GM18907 (cell line): ENCODE data around the gene AP5Z1.
"Not testable (repeated sequence)": the region's sequence is repeated elsewhere in the genome, so short reads cannot be mapped to it uniquely, and the experiment has no call there.

Source experiments
- ATAC-seq: cut with Tn5 transposase; IDR thresholded peaks from one replicate; pipeline ENCODE4 v1.9.1; 2021; ENCODE audit warnings: mild to moderate bottlenecking, moderate library complexity; ENCODE audit not compliant: unreplicated experiment

The AP5Z1 gene

GRCh38 chr7:4787541-4787940 lies 12.1 kb downstream of the AP5Z1 start:
- ATAC-seq, result no peak

- no peak for ATAC-seq
These were observed 12.7 kb downstream of the AP5Z1 start for GRCh38 chr7:4787947-4788626.

DNA sequence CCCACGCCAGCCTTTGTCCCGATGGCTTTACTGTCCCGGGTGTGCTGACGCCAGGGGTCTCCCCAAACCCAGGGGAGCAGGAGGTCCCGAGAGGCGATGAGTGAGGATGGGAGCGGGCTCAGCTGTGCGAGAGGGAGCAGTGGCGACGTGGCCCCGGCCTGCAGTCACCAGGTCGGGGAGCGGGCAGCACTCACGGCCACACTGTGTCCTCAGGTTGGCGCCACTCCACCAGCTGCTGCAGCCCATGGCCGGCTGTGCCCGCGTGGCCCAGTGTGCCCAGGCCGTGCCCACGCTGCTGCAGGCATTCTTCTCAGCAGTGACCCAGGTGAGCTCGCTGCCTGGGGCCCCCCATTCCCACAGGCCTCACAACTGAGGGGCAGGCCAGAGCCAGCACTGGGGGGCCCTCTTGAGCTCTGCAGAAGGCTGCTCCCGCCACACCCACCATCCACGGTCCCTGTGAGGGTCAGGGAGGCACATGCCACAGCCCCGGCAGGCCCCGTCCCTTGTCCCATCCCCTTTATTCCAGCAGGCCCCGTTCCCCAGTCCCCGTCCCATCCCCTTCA lies 13.3 kb downstream of the AP5Z1 start:
- ATAC-seq, result no peak

GRCh38 chr7:4789194-4790077 lies 14.0 kb downstream of the AP5Z1 start:
- ATAC-seq, result no peak

GRCh38 chr7:4790078-4790465 lies 14.6 kb downstream of the AP5Z1 start:
- ATAC-seq, result no peak

DNA sequence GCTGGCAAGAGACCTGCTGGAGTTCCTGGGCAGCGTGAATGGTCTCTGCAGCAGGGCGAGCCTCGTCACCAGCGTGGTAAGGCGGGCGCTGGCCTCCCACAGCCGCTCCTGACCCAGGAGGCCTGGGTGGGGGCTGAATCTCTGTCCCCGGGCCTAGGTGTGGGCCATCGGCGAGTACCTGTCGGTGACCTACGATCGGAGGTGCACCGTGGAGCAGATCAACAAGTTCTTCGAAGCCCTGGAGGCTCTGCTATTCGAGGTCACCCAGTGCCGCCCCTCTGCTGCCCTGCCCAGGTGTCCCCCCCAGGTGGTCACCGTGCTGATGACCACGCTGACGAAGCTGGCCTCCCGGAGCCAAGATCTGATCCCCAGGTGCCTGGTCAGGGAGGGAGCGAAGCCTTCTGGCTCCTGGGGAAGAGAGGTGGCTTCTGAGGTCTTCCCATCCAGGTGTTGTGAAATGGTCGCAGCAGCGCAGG lies 15.1 kb downstream of the AP5Z1 start:
- no peak for ATAC-seq

DNA sequence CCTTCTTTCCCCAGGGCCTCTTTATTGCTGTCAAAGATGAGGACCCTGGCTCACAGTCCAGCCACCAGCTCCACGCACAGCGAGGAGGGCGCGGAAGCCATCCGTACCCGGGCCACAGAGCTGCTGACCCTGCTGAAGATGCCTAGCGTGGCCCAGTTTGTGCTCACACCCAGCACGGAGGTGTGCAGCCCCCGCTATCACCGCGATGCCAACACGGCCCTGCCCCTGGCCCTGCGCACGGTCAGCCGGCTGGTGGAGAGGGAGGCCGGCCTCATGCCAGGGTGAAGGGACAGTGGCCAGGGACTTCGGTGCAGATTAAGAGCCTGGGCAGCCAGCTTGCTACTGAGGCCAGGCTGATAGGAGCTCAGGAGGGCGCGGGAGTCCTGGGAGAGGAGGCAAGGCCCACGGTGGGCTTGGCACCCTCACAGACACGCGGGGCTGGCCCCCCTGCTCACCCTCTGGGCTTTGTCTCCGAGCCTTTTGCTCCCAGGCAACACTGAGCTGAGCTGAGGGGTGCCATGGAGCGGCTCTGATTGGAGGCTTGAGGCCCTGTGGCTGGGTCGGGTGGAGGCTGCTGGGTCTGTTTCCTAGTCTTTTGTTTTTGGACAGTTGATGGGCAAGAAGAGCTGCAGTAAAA lies 15.8 kb downstream of the AP5Z1 start:
- ATAC-seq, result no peak

GRCh38 chr7:4791738-4792536 lies 16.5 kb downstream of the AP5Z1 start:
- no peak for ATAC-seq

DNA sequence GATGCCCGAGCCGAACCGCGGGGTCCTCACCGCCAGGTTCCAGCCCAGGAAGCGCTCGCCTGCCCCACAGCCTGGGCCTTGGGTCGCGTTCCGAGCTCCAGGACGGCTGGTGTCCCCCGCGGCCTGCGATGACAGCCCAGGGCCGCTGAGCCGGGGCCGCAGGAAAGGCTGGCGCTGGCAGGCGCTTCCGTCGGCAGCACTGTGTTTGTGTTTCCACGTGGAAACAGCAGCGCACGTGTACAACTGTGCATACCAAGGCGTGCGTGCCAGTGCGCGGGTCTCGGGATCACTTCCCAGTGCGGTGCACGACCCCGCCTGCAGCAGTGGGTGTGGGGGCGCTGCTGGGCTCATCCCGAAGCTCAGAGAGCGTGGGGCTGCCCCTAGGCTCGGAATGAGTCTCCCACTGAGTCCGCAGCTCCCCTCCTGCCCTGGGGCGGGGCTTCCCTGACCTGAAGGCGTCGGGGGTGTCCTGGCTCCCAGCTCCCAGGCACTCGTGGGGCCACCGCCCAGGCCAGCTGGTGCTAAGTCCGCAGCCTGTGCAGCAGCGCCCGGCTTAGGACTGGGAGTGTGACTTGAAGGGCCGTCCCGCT lies 17.2 kb downstream of the AP5Z1 start:
- ATAC-seq, result no peak

DNA sequence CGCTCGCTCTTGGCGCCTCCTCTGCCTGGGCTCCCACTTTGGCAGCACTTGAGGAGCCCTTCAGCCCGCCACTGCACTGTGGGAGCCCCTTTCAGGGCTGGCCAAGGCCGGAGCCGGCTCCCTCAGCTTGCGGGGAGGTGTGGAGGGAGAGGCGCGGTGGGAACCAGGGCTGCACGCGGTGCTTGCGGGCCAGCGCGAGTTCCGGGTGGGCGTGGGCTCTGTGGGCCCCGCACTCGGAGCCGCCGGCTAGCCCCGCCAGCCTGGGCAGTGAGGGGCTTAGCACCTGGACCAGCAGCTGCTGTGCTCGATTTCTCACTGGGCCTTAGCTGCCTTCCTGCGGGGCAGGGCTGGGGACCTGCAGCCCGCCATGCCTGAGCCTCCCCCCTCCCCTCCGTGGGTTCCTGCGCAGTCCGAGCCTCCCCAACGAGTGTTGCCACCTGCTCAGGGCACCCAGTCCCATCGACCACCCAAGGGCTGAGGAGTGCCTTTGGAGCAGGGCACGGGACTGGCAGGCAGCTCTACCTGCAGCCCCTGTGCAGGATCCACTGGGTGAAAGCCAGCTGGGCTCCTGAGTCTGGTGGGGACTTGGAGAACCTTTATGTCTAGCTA lies 18.1 kb downstream of the AP5Z1 start:
- ATAC-seq, result not testable (repeated sequence)

GRCh38 chr7:4794171-4794570 lies 18.7 kb downstream of the AP5Z1 start:
- not testable (repeated sequence) for ATAC-seq

DNA sequence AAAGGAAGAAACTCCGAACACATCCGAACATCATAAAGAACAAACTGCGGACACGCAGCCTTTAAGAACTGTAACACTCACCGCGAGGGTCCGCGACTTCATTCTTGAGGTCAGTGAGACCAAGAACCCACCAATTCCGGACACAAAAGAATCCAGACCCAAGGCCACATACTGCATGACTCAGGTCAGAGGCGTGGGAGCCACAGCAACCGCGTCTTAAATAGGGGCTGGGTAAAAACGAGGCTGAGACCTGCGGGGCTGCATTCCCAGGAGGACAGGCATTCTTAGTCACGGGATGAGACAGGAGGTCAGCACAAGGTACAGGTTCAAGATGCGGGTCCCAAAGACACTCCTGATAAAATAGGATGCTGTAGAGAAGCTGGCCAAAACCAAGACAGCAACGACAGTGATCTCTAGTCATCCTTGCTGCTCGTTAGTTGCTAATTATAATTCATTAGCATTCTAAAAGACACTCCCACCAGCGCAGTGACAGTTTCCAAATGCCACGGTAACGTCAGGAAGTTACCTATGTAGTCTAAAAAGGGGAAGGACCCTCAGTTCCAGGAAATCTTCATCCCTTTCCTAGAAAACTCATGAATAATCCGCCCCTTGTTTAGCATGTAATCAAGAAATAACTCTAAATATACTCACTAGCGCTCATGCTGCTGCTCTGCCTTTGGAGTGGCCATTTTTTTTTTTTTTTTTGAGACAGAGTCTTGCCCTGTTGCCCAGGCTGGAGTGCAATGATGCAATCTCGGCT lies 19.3 kb downstream of the AP5Z1 start:
- ATAC-seq, result no peak

DNA sequence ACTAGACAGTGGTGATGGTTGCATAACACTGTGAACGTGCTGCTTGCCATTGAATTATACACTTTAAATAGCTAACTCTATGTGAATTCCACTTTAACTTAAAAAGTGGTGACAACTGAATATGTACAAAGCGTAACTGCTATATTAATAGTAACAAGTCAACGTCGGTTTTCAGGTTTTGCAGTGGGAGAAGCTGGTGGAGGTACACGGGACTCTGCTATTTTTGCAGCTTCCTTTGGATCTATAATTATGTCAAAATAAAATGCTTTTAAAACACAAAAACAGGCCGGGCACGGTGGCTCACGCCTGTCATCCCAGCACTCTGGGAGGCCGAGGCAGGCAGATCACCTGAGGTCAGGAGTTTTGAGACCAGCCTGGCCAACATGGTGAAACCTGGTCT lies 21.0 kb downstream of the AP5Z1 start:
- ATAC-seq, result no peak

DNA sequence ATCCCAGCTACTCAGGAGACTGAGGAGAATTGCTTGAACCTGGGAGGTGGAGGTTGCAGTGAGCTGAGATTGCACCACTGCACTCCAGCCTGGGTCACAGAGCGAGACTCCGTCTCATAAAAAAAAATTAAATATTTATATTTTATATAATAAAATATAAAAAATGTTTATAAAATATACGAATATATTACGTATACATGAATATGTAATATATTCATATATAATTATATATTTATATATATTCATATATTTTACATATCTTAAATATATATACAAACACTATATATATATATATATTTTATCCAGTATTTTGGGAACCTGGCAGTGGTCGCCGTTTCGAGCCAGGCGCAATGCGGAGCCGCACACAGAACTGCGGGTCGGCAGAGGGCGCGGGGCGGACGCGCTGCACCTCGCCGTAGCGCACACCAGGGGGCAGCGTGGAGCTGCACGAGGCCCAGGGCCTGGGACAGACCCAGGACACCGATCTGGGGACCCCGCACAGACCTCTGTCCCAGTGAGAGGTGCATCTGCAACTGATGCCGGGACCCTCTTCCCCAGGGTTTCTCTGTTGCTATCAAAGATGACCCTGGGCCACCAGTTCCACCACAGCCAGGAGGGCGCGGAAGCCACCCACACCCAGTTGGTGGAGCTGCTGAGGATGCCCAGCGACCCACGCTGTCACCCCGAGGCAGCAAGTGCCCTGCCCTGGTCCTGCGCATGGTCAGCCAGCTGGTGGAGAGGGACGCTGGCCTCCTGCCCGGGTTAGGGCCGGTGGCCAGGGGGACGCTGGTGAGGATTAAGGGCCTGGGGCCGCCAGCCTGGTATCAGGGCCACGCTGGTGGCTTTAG lies 22.7 kb downstream of the AP5Z1 start:
- ATAC-seq, result no peak

DNA sequence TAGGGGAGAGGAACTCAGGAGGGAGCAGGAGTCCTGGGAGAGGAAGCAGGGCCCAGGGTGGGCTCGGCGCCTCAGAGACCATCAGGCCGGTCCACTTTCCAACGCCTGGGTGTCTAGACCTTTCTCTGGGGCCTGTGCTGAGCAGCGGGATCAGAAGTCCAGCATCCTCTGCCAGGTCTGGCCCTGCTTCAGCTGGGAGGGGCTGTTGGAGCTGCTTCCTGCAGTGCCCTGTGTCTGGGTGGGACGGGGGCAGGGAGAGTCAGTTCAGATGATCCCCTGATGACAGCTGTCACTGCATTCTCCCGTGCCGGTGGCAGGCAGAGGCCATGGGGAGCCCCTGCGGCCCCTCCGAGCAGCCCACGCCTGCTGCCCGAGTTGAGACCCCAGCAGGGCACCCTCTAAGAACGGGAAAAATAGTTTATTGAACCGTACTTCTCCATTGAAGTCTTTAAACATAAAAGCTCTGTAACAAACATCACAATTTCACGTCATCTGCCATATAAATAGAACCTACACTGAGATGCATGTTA lies 23.3 kb downstream of the AP5Z1 start:
- ATAC-seq, result no peak

GRCh38 chr7:4799508-4800268 lies 24.3 kb downstream of the AP5Z1 start:
- no peak for ATAC-seq

DNA sequence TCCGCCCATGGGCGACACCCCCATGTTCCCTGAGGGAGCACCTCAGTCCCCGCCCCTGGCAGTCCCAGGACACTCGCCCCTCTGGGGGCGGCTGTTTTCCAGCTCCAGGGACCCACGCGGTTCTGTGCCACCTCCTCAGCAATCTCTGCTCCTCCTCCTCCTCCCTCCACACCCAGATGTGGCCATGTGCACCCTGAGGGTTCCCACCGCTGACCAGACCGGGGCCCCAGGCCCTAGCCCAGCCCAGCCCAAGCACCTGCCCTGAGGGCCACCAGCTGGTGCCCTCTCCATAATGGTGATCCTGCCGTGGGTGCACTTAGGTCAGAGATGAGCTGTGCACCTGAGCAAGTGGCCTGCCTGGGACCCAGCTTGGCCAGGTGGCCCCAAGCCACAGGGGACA lies 25.1 kb downstream of the AP5Z1 start:
- ATAC-seq, result no peak
